GM12801 (cell line): ENCODE data around the gene ASB2.

Experiments
- CTCF ChIP-seq: IDR thresholded peaks from one replicate; pipeline ENCODE4 v1.5.1; 2011; ENCODE audit warnings: control low read depth; ENCODE audit not compliant: insufficient read length; ENCODE audit errors: extremely low read depth

Gene ASB2

GRCh38 chr14:93977790-93978581 lies 1.6 kb upstream of the ASB2 start:
- no peak for TF ChIP-seq CTCF

GRCh38 chr14:93977171-93977570 lies 801 bp upstream of the ASB2 start:
- no peak for TF ChIP-seq CTCF

- no peak for TF ChIP-seq CTCF
Measured at GRCh38 chr14:93975791-93976476, 436 bp downstream of the ASB2 start.

GRCh38 chr14:93974833-93975232 lies 1.5 kb downstream of the ASB2 start:
- TF ChIP-seq CTCF = no peak

- TF ChIP-seq CTCF = no peak
Measured at GRCh38 chr14:93974299-93974698, 2.1 kb downstream of the ASB2 start.

GRCh38 chr14:93973607-93974006 lies 2.8 kb downstream of the ASB2 start:
- TF ChIP-seq CTCF = no peak

- no peak for TF ChIP-seq CTCF
Measured at GRCh38 chr14:93972618-93973205, 3.7 kb downstream of the ASB2 start.
